ENCODE data around the gene MFF. TPM values are rescaled to one million over a fixed set of nuclear protein-coding genes. Genes with fewer than 3 reads are reported as not detected.
"Not testable (repeated sequence)": the region's sequence is repeated elsewhere in the genome, so short reads cannot be mapped to it uniquely, and the experiment has no call there.

Gene MFF
- total and polyA plus RNA-seq, 2 of the 8 experiments (the other 6 are each of a cell fraction or from before 2014, with no cell fraction given), result 36.2 to 86.8 TPM

GRCh38 chr2:227379095-227379494 is 54.0 kb downstream of the MFF start, which contains the start of gene TM4SF20 (continued):
- TF ChIP-seq TAF7 (optimal IDR thresholded peaks at IDR 0.05; ENCODE audit: borderline replicate concordance, low read depth, low read length), result no peak
- TF ChIP-seq E2F6 (IDR thresholded peaks at IDR 0.05), result no peak
- no peak for TF ChIP-seq TCF12 (IDR thresholded peaks at IDR 0.05; ENCODE audit: low read depth, low read length)
- no peak for TF ChIP-seq SRF (IDR thresholded peaks at IDR 0.05; ENCODE audit: low read depth, low read length)
- no peak for TF ChIP-seq MAFK (IDR thresholded peaks at IDR 0.05; ENCODE audit: low read depth, low read length)

GRCh38 chr2:227382241-227382835 is 57.3 kb downstream of the MFF start:
- POLR2A ChIA-PET (ENCODE audit: partially characterized antibody); FAIRE-seq: not testable (repeated sequence)

More at GRCh38 chr2:227382241-227382835, 57.3 kb downstream of the MFF start:
- not testable (repeated sequence) for DNase-seq (ENCODE audit: low read depth in 1 of 2, low spot score in 2 of 2); H2BK12ac ChIP-seq (ENCODE audit: low read depth, low read length); H3K27ac ChIP-seq (ENCODE audit: low read depth, low read length); H2BK5ac ChIP-seq (ENCODE audit: low read depth, low read length); H3K9me3 ChIP-seq (ENCODE audit: insufficient read depth in 2 of 2, low read depth in 1 of 2, low read length in 1 of 2); H3K4ac ChIP-seq (replicated peaks; ENCODE audit: insufficient read length, low read depth, low read length); H3K56ac ChIP-seq (replicated peaks; ENCODE audit: insufficient read length, low read depth, low read length); H2BK120ac ChIP-seq (replicated peaks; ENCODE audit: low read depth, low read length); H2BK15ac ChIP-seq (ENCODE audit: low read length); H3K79me1 ChIP-seq (ENCODE audit: low read depth, low read length); H3K23ac ChIP-seq (ENCODE audit: insufficient read length); H3K23me2 ChIP-seq (ENCODE audit: low read depth, low read length); H3K79me2 ChIP-seq (ENCODE audit: control insufficient read depth in 1 of 2, insufficient read depth in 2 of 2, low read length in 2 of 2); H3K14ac ChIP-seq (ENCODE audit: insufficient read length); H4K91ac ChIP-seq (replicated peaks; ENCODE audit: insufficient read length, low read length); H3K4me3 ChIP-seq (ENCODE audit: extremely low read depth in 1 of 4, insufficient read depth in 2 of 4, low read depth in 3 of 4, low read length in 4 of 4); H4K8ac ChIP-seq (ENCODE audit: extremely low read depth, insufficient read depth, low read length); H4K5ac ChIP-seq (ENCODE audit: insufficient read length, low read depth, low read length); H3K4me1 ChIP-seq (replicated peaks in 1 of 4; ENCODE audit: control insufficient read depth in 3 of 4, insufficient read depth in 4 of 4, low read length in 3 of 4); H3K36me3 ChIP-seq (ENCODE audit: control insufficient read depth in 2 of 4, insufficient read depth in 4 of 4, low read length in 3 of 4); H3K18ac ChIP-seq (ENCODE audit: extremely low read depth, low read length); H3K9ac ChIP-seq (replicated peaks in 1 of 4; ENCODE audit: extremely low read depth in 1 of 4, low read depth in 3 of 4, low read length in 3 of 4); H2BK20ac ChIP-seq (ENCODE audit: low read length); H2AK5ac ChIP-seq (ENCODE audit: low read depth, low read length); H3K4me2 ChIP-seq (ENCODE audit: insufficient read depth in 1 of 2, low read depth in 2 of 2, low read length in 2 of 2); H4K20me1 ChIP-seq (replicated peaks in 1 of 2; ENCODE audit: control insufficient read depth in 1 of 2, insufficient read depth in 2 of 2, low read length in 2 of 2); H3K27me3 ChIP-seq (replicated peaks in 1 of 4; ENCODE audit: control insufficient read depth in 3 of 4, extremely low read depth in 1 of 4, insufficient read depth in 3 of 4, low read length in 3 of 4); H2AFZ ChIP-seq (ENCODE audit: low read length)
- CTCF ChIA-PET (ENCODE audit: partially characterized antibody), result interaction anchor here (0.5 to 8.4 kb wide), 4 partner anchors 9 to 257 kb away, joined by 3 to 66 read pairs (median 4); no protein-coding TSS in a partner anchor
- WGBS, 2 experiments (ENCODE audit: extremely low coverage in 1 of 2, insufficient coverage in 1 of 2, insufficient read length in 1 of 2, insufficient replicate concordance in 2 of 2, low coverage in 1 of 2, low lambda C conversion rate in 2 of 2, missing lambda C conversion rate in 1 of 2), result 87% methylated on average over 2 of the region's 2 CpGs; no CpG with 5 or more reads in 1 of the 2 experiments

All from H1 (cell line).